Activated T-cell treated with anti-CD3 and anti-CD28 coated beads, Interleukin-2, amount 50 U/mL, for 24 hours (primary cell): ENCODE data around the gene DPM3.
"Not testable (repeated sequence)": the region's sequence is repeated elsewhere in the genome, so short reads cannot be mapped to it uniquely, and the experiment has no call there.

Experiments
- DNase-seq: peaks from one replicate; pipeline ENCODE4 v3.0.0-alpha.2; 2020
- H3K27ac Mint-ChIP-seq: 2 replicates; pipeline ENCODE4 v1.8.0; 2020; ENCODE audit warnings: mild to moderate bottlenecking, mixed read lengths
- H3K27me3 Mint-ChIP-seq: 2 replicates; pipeline ENCODE4 v1.8.0; 2020; ENCODE audit warnings: mixed read lengths
- H3K36me3 Mint-ChIP-seq: 2 replicates; pipeline ENCODE4 v1.8.0; 2020; ENCODE audit warnings: low read depth, mixed read lengths
- H3K4me1 Mint-ChIP-seq: 2 replicates; pipeline ENCODE4 v1.8.0; 2020; ENCODE audit warnings: low read depth, mixed read lengths
- H3K4me3 Mint-ChIP-seq: 2 replicates; pipeline ENCODE4 v1.8.0; 2020; ENCODE audit warnings: mild to moderate bottlenecking, moderate library complexity, mixed read lengths
- H3K9me3 Mint-ChIP-seq: 2 replicates; pipeline ENCODE4 v1.8.0; 2020; ENCODE audit warnings: mixed read lengths

Gene DPM3

DNA sequence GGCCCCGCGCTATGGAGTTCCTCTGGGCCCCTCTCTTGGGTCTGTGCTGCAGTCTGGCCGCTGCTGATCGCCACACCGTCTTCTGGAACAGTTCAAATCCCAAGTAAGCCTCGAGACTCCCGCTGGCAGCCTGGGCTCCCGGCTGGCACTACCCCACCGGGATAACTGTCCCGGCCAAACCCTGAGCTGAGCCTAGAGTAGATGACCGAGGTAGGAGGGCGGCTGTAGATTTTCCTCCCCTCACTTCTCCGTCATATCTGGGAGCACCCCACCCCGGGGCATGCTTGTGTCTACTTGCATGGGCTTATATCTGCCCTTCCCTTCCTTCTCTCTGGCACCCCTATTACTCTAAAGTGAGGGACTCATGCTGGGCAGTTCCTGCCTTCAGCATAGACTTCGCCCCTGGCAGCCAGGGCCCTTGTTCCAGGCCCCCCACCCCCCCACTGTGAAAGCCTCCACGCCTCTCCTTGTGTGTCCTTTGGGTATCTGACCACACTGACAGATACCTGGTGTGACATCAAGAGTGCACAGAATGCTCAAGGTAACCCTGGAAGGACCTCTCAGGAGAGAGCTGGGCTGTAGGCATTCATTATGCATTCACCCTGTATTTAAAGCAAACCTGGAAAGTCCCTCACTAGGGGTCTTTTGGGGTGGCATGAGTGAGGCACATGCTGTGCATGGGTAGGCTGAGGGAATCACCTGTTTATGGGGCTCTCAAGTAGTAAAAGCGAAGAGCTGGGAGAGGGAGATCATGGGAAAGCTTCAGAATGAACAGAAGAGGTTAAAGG lies 12.2 kb downstream of the DPM3 start:
- Mint-ChIP-seq H3K9me3 (no peaks in the 10 kb centered on the region), H3K4me1 (peaks cover 35% of the 10 kb centered on the region), H3K27me3 (peaks cover 25% of the 10 kb centered on the region), H3K4me3 (peak overlapping the region; percentile 73), H3K36me3 (no peaks in the 10 kb centered on the region), H3K27ac (peak overlapping the region; percentile 59)
- DNase-seq, result no peak

- H3K36me3 Mint-ChIP-seq, result no peaks in the 10 kb centered on the region
- no peaks in the 10 kb centered on the region for H3K9me3 Mint-ChIP-seq
- peaks cover 35% of the 10 kb centered on the region for H3K4me1 Mint-ChIP-seq
- peaks cover 25% of the 10 kb centered on the region for H3K27me3 Mint-ChIP-seq
- peak; percentile 67 for DNase-seq
- peak within 1 kb of the TSS; percentile 73 for H3K4me3 Mint-ChIP-seq
- H3K27ac Mint-ChIP-seq, result peak within 1 kb of the TSS; percentile 59
These were observed 13.0 kb downstream of the DPM3 start, which contains the start of gene EFNA1 for GRCh38 chr1:155127105-155127966. TSS of gene EFNA1 (plus strand) at chr1:155127876. CDS start at chr1:155127978, 102 bp downstream.

DNA sequence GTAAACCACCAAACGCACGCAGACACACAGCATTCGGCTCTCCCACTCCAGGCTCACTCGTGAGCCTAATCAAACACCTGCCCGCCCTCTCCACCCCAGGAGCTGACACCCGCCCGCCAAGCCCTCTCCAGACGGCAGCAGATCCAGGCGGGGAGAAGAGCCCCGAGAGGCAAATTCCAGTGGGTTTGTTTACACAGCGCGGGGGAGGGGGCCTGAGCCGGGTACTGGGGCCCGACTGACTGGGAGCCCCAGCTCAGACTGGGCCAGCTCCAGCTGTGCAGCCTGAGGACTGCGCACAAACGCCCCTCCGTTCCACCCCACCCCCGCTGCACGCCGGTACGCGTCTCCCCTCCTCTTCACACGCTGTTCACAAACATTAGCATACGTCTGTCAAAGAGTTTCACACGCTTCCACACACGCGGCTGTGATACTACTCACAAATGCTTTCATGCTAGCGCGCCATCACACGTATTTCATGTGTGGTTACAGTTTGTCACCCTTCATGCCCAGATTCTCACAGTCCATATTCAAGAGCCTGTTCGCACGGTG lies 13.7 kb downstream of the DPM3 start:
- no peaks in the 10 kb centered on the region for H3K36me3 Mint-ChIP-seq
- no peaks in the 10 kb centered on the region for H3K9me3 Mint-ChIP-seq
- peaks cover 25% of the 10 kb centered on the region for H3K27me3 Mint-ChIP-seq
- peak overlapping the region; percentile 24 for H3K27ac Mint-ChIP-seq
- peaks cover 35% of the 10 kb centered on the region for H3K4me1 Mint-ChIP-seq
- H3K4me3 Mint-ChIP-seq, result peak overlapping the region; percentile 72
- peak; percentile 58 for DNase-seq

DNA sequence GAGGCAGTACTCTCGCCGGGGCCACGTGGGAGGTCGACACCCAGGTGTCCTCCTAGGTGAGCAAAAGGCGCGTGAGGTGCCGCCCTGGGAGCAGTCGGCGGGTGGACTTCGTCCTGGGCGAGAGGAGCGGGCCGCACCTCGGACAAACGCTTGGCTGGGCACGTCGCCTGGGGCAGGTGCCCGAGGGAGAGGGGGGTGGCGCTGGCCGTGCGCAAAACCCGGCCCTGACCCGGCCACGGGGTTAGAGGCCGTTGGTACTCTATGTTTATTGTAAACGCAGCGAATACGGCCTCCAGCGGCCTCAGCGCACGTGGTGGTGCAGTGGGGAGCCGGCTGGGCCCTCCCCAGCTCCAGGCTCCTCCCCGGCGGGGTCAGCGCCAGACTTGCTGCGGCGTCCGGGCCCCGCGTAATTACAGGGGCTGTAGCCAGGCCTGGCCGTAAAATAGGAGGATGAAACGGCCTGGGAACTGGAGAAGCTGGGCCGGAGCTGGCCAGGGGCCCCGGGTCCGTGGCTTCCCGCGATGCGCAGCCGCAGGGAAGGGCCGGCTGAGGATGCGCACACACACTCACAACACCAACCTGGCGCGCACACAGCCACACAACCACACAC lies 14.3 kb downstream of the DPM3 start:
- Mint-ChIP-seq H3K4me3 (no peak overlapping the region), H3K27me3 (peaks cover 25% of the 10 kb centered on the region), H3K27ac (no peak overlapping the region), H3K4me1 (peaks cover 35% of the 10 kb centered on the region), H3K9me3 (no peaks in the 10 kb centered on the region), H3K36me3 (no peaks in the 10 kb centered on the region)
- no peak for DNase-seq

DNA sequence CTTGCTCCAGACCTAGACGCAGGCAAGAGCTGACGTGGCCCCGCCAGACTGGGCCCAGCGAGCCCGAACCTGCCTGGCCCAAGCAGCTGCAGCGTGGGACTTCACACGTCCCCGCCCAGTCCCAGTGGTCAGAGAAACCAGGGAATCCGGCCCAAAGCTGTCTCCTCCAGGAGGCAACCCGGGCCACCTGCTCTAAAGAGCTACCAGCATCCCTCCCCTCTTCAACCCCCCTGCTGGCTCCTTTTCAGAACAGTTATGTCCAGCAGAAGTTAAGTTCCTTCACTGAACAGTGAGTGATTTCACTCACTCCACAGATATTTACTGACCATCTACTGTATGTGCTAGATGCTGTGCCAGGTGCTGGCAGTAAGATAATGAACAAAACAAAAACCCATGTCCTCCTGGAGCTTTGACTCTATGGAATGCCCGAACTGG lies 14.8 kb downstream of the DPM3 start:
- H3K4me1 Mint-ChIP-seq, result peaks cover 35% of the 10 kb centered on the region
- no peaks in the 10 kb centered on the region for H3K36me3 Mint-ChIP-seq
- no peaks in the 10 kb centered on the region for H3K9me3 Mint-ChIP-seq
- no peak overlapping the region for H3K27ac Mint-ChIP-seq
- peaks cover 25% of the 10 kb centered on the region for H3K27me3 Mint-ChIP-seq
- no peak for DNase-seq
- H3K4me3 Mint-ChIP-seq, result no peak overlapping the region

GRCh38 chr1:155124503-155125463 lies 15.5 kb downstream of the DPM3 start:
- Mint-ChIP-seq H3K27me3 (peaks cover 25% of the 10 kb centered on the region), H3K4me1 (peaks cover 29% of the 10 kb centered on the region), H3K4me3 (no peak overlapping the region), H3K27ac (no peak overlapping the region), H3K36me3 (no peaks in the 10 kb centered on the region), H3K9me3 (no peaks in the 10 kb centered on the region)
- no peak for DNase-seq

DNA sequence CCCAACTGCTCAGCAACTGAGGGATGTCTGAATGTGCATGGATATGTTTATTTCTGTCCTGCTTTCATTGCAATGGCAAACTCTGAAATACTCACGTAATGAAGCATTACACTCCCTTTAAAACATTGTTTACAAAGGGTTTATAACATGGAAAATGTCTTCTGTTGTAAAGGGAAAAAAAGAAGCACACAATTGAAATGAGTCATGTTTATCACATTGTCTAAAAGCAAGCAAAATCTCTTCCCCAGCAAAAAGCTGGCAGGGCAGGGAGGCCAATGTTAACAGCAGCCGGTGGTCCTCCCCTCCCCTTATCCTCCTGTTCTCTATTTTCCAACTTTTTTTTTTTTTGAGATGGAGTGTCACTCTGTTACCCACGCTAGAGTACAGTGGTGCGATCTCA lies 16.5 kb downstream of the DPM3 start:
- Mint-ChIP-seq H3K4me1 (peaks cover 20% of the 10 kb centered on the region), H3K27ac (no peak overlapping the region), H3K36me3 (no peaks in the 10 kb centered on the region), H3K4me3 (no peak overlapping the region), H3K9me3 (no peaks in the 10 kb centered on the region), H3K27me3 (peaks cover 23% of the 10 kb centered on the region)
- DNase-seq, result no peak

DNA sequence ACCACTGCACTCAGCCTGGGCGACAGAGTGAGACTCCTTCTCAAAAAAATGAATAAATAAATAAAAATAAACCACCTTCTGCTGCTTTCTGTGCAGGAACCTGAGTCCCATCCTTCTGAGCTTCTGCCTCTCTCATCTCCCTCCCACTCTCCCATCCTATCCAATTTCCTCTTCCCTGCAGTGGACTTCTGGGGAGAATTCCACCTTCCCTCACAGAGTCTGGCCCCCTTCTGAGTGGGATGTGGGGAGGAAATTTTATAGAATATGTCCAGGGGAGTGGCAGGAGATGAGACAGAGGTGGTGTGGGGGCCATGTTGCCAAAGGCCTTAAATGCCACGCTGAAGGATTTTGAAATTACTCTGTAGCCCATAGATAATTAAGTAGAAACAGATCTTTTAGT lies 18.0 kb downstream of the DPM3 start:
- Mint-ChIP-seq H3K9me3 (no peaks in the 10 kb centered on the region), H3K4me1 (peaks cover 7% of the 10 kb centered on the region), H3K27me3 (peaks cover 10% of the 10 kb centered on the region), H3K36me3 (no peaks in the 10 kb centered on the region), H3K27ac (no peak overlapping the region), H3K4me3 (no peak overlapping the region)
- no peak for DNase-seq

DNA sequence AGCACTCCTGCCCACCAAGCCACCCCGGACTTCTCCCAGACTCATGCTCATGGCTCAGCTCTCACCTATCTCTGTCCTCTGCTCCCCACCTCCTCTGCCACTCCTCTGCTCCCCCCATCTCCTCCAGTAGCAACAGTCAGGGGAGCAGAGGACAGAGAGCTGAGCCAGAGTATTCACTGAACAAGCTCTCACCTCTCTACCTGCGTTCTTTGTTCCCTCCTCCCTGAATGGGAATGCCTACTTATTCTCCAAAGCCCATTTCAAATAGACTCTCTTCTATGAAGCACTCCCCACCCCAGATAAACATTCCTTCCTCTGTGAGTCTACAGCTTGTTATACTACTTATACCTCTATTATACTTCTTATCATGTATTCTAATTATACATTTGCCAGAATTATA lies 19.1 kb downstream of the DPM3 start:
- Mint-ChIP-seq H3K27me3 (peaks cover 3% of the 10 kb centered on the region), H3K36me3 (no peaks in the 10 kb centered on the region), H3K27ac (no peak overlapping the region), H3K4me1 (no peaks in the 10 kb centered on the region), H3K4me3 (no peak overlapping the region), H3K9me3 (no peaks in the 10 kb centered on the region)
- DNase-seq, result no peak

DNA sequence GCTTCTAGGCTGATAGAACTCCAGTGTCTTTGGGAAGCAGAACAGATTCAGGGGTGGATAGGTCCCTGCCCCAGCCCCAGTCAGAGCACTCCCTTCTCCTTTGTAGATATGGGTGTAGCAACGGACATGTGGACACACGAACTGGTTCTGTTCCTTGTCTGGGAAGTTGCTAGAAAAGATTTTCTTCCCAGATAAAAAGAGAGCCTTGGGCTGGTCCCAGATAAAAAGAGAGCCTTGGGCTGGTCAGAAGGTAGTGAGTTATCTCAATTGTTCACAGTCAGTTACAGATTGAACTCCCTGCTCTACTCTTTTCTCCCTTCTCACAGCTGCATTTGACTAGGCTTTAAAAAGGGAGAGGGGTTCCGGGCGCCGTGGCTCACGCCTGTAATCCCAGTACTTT lies 20.1 kb downstream of the DPM3 start:
- DNase-seq, result no peak
- H3K27me3 Mint-ChIP-seq, result no peaks in the 10 kb centered on the region
- no peak overlapping the region for H3K4me3 Mint-ChIP-seq
- no peaks in the 10 kb centered on the region for H3K36me3 Mint-ChIP-seq
- no peaks in the 10 kb centered on the region for H3K9me3 Mint-ChIP-seq
- no peaks in the 10 kb centered on the region for H3K4me1 Mint-ChIP-seq
- H3K27ac Mint-ChIP-seq, result no peak overlapping the region

DNA sequence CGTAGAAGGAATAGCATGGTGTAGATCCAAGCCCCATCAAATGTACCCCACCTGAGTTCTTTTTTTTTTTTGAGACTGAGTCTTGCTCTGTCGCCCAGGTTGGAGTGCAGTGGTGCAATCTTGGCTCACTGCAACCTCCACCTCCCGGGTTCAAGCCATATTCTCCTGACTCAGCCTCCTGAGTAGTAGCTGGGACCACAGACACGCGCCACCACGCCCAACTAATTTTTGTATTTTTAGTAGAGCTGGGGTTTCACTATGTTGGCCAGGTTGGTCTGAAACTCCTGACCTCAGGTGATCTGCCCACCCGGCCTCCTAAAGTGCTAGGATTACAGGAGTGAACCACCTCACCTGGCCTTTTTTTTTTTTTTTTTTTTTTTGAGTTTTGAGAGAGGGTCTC lies 22.2 kb downstream of the DPM3 start:
- not testable (repeated sequence) for H3K27ac Mint-ChIP-seq, DNase-seq, H3K27me3 Mint-ChIP-seq, H3K36me3 Mint-ChIP-seq, H3K4me1 Mint-ChIP-seq, H3K9me3 Mint-ChIP-seq, H3K4me3 Mint-ChIP-seq

DNA sequence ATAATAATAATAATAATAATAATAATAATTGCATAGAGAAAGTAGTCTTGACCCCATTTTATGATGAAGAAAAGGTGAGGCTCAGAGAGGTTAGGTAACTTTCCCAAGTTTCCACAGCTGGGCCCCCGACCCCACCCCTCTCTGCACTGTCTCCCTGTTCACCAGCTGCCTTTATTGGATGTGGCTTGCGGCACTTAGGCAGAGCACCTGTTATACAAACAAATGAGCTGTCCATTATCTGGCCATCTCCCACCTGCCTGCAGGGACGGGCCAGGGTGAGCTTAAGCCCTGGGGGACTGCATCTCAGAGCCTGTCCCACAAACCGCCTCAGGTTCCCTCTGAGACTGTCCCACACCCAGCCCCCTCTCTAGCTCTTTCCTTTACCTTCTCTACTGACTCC lies 22.7 kb downstream of the DPM3 start:
- no peak for DNase-seq
- H3K36me3 Mint-ChIP-seq, result no peaks in the 10 kb centered on the region
- H3K4me3 Mint-ChIP-seq, result no peak overlapping the region
- no peaks in the 10 kb centered on the region for H3K27me3 Mint-ChIP-seq
- no peaks in the 10 kb centered on the region for H3K4me1 Mint-ChIP-seq
- H3K27ac Mint-ChIP-seq, result no peak overlapping the region
- no peaks in the 10 kb centered on the region for H3K9me3 Mint-ChIP-seq

GRCh38 chr1:155116113-155116764 lies 24.1 kb downstream of the DPM3 start:
- Mint-ChIP-seq H3K4me3 (no peak overlapping the region), H3K36me3 (no peaks in the 10 kb centered on the region), H3K9me3 (no peaks in the 10 kb centered on the region), H3K4me1 (no peaks in the 10 kb centered on the region), H3K27ac (no peak overlapping the region), H3K27me3 (no peaks in the 10 kb centered on the region)
- no peak for DNase-seq
